HEK293T (cell line): ENCODE results near the gene RBL2.

Source experiments
- CTCF ChIA-PET: fragments of 350-600 bp; formaldehyde crosslinking; extraction: SDS; loops from one replicate; lab custom pipeline; 2021; ENCODE audit warnings: antibody characterized with exemption, inconsistent platforms; lab: Yijun Ruan, JAX
- POLR2A ChIA-PET: fragments of 350-600 bp; formaldehyde crosslinking; extraction: SDS; loops from one replicate; lab custom pipeline; 2020; ENCODE audit warnings: antibody characterized with exemption, inconsistent platforms; lab: Yijun Ruan, JAX
- DNase-seq: peaks from one replicate; pipeline ENCODE4 v3.0.0; 2012; ENCODE audit warnings: mixed read lengths; ENCODE audit errors: extremely low spot score
- ARNT ChIP-seq: fragments of 450-650 bp; IDR thresholded peaks from 2 replicates; pipeline ENCODE4 v1.6.1; 2017; ENCODE audit warnings: mild to moderate bottlenecking
- BHLHE40 ChIP-seq: fragments of 450-650 bp; IDR thresholded peaks from 2 replicates; pipeline ENCODE4 v1.6.1; 2016; ENCODE audit warnings: mild to moderate bottlenecking, moderate library complexity, borderline replicate concordance
- CTBP1 ChIP-seq: fragments of 450-650 bp; IDR thresholded peaks from 2 replicates; pipeline ENCODE4 v1.6.1; 2016; ENCODE audit warnings: borderline replicate concordance
- ELF4 ChIP-seq: fragments of 450-650 bp; IDR thresholded peaks from 2 replicates; pipeline ENCODE4 v1.6.1; 2017; ENCODE audit warnings: antibody characterized with exemption
- FOXA1 ChIP-seq: fragments of 450-650 bp; IDR thresholded peaks from 2 replicates; pipeline ENCODE4 v1.6.1; 2016; ENCODE audit warnings: mild to moderate bottlenecking
- FOXK2 ChIP-seq: fragments of 450-650 bp; IDR thresholded peaks from 2 replicates; pipeline ENCODE4 v1.6.1; 2016; ENCODE audit warnings: mild to moderate bottlenecking
- FOXM1 ChIP-seq: fragments of 450-650 bp; IDR thresholded peaks from 2 replicates; pipeline ENCODE4 v1.6.1; 2017; ENCODE audit warnings: mild to moderate bottlenecking, borderline replicate concordance
- HDGF ChIP-seq: fragments of 450-650 bp; IDR thresholded peaks from 2 replicates; pipeline ENCODE4 v1.6.1; 2017; ENCODE audit warnings: antibody characterized with exemption, borderline replicate concordance
- L3MBTL2 ChIP-seq: fragments of 450-650 bp; conservative IDR thresholded peaks from 2 replicates; pipeline ENCODE4 v1.6.1; 2016; ENCODE audit warnings: mild to moderate bottlenecking
- LEF1 ChIP-seq: fragments of 450-650 bp; IDR thresholded peaks from 2 replicates; pipeline ENCODE4 v1.6.1; 2017; ENCODE audit warnings: mild to moderate bottlenecking, borderline replicate concordance
- NFRKB ChIP-seq: fragments of 450-650 bp; IDR thresholded peaks from 2 replicates; pipeline ENCODE4 v1.6.1; 2016; ENCODE audit warnings: mild to moderate bottlenecking, moderate library complexity
- PKNOX1 ChIP-seq: fragments of 450-650 bp; IDR thresholded peaks from 2 replicates; pipeline ENCODE4 v1.6.1; 2016
- SP1 ChIP-seq: fragments of 450-650 bp; IDR thresholded peaks from 2 replicates; pipeline ENCODE4 v1.6.1; 2017
- SUZ12 ChIP-seq: fragments of 450-650 bp; IDR thresholded peaks from 2 replicates; pipeline ENCODE4 v1.6.1; 2016; ENCODE audit warnings: mild to moderate bottlenecking
- TARDBP ChIP-seq: fragments of 450-650 bp; IDR thresholded peaks from 2 replicates; pipeline ENCODE4 v1.6.1; 2016
- ZNF384 ChIP-seq: fragments of 450-650 bp; IDR thresholded peaks from 2 replicates; pipeline ENCODE4 v1.6.1; 2016

RBL2 gene

GRCh38 chr16:53453928-53454327 is 19.7 kb downstream of the RBL2 start:
- POLR2A ChIA-PET = no interaction called here
- CTCF ChIA-PET = no interaction called here
- no peak for DNase-seq
- TF ChIP-seq LEF1 = no peak
- no peak for TF ChIP-seq FOXM1
- TF ChIP-seq FOXK2 = no peak
- TF ChIP-seq FOXA1 = no peak
- TF ChIP-seq HDGF = no peak
- TF ChIP-seq BHLHE40 = no peak
- TF ChIP-seq L3MBTL2 = no peak
- no peak for TF ChIP-seq ARNT
- no peak for TF ChIP-seq SP1
- TF ChIP-seq NFRKB = no peak
- TF ChIP-seq ELF4 = no peak
- TF ChIP-seq CTBP1 = no peak
- no peak for TF ChIP-seq TARDBP
- TF ChIP-seq SUZ12 = no peak
- no peak for TF ChIP-seq ZNF384
- TF ChIP-seq PKNOX1 = no peak

- CTCF ChIA-PET = no interaction called here
- no peak for TF ChIP-seq L3MBTL2
- no peak for TF ChIP-seq SUZ12
- TF ChIP-seq CTBP1 = no peak
- TF ChIP-seq FOXM1 = no peak
- no peak for DNase-seq
- POLR2A ChIA-PET = no interaction called here
Observed at GRCh38 chr16:53456625-53457024, 22.4 kb downstream of the RBL2 start.

- no peak for DNase-seq
- TF ChIP-seq HDGF (no peak), PKNOX1 (no peak), BHLHE40 (no peak), FOXK2 (no peak), TARDBP (no peak), FOXM1 (no peak), NFRKB (no peak), ELF4 (no peak), L3MBTL2 (no peak), FOXA1 (no peak), ZNF384 (no peak), ARNT (no peak), SP1 (no peak)
- CTCF ChIA-PET = no interaction called here
- POLR2A ChIA-PET = no interaction called here
Observed at GRCh38 chr16:53457670-53458069, 23.4 kb downstream of the RBL2 start.

GRCh38 chr16:53458635-53459034 is 24.4 kb downstream of the RBL2 start:
- ChIA-PET CTCF (no interaction called here), POLR2A (no interaction called here)
- TF ChIP-seq FOXA1 = no peak
- TF ChIP-seq TARDBP = no peak
- no peak for TF ChIP-seq FOXM1
- no peak for TF ChIP-seq HDGF
- TF ChIP-seq PKNOX1 = no peak
- TF ChIP-seq CTBP1 = no peak
- TF ChIP-seq L3MBTL2 = no peak
- TF ChIP-seq SUZ12 = no peak
- TF ChIP-seq BHLHE40 = no peak
- no peak for TF ChIP-seq FOXK2
- TF ChIP-seq ZNF384 = no peak
- TF ChIP-seq SP1 = no peak
- no peak for TF ChIP-seq LEF1
- no peak for TF ChIP-seq ELF4
- no peak for TF ChIP-seq ARNT
- no peak for TF ChIP-seq NFRKB
- no peak for DNase-seq

- ChIA-PET CTCF (no interaction called here), POLR2A (no interaction called here)
- DNase-seq = no peak
- TF ChIP-seq NFRKB (no peak), BHLHE40 (no peak), CTBP1 (no peak), SUZ12 (no peak), FOXK2 (no peak), ELF4 (no peak), LEF1 (no peak), FOXM1 (no peak), L3MBTL2 (no peak), SP1 (no peak), FOXA1 (no peak), PKNOX1 (no peak), ARNT (no peak), HDGF (no peak)
Observed at GRCh38 chr16:53465606-53466280, 31.5 kb downstream of the RBL2 start.

- no peak for DNase-seq
- TF ChIP-seq FOXM1 = no peak
- no peak for TF ChIP-seq SUZ12
- no peak for TF ChIP-seq HDGF
- TF ChIP-seq FOXK2 = no peak
- TF ChIP-seq ZNF384 = no peak
- no peak for TF ChIP-seq SP1
- TF ChIP-seq ELF4 = no peak
- POLR2A ChIA-PET = no interaction called here
Observed at GRCh38 chr16:53476867-53477266, 42.6 kb downstream of the RBL2 start.

More at GRCh38 chr16:53476867-53477266, 42.6 kb downstream of the RBL2 start:
- CTCF ChIA-PET = interaction anchor here (0.7 kb wide), 1 partner anchor 84 kb away, joined by 5 read pairs; no protein-coding TSS in a partner anchor
